ENCODE measurements around the gene CCDC116. TPM values are rescaled to one million over a fixed set of nuclear protein-coding genes. Genes with fewer than 3 reads are reported as not detected.
"Not testable (repeated sequence)": the region's sequence is repeated elsewhere in the genome, so short reads cannot be mapped to it uniquely, and the experiment has no call there.

CCDC116 gene
- total RNA-seq, 6 experiments from 2014 or later: not detected

DNA sequence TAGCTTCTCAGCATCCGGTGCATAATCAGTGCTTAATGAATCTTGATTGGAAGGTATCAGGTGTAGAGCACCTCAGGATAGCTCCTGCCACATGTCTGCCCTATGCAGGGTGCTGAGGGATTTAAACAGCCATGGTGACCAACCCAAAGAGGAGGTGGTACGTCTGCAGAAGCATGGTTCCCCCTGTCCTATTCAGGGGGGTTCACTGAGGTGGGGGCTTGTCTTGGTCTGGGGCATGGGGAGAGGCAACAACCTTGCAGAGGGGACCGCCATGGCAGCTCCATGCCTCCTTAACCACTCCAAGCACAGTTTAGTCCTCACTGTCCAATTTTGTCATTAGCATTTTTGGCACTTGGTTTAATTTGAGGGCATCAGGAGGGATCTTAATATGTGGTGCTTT lies 40.1 kb upstream of the CCDC116 start:
- H3K27ac ChIP-seq: no peak overlapping the region
- H3K9me3 ChIP-seq: no peaks in the 10 kb centered on the region
- WGBS (ENCODE audit: insufficient coverage, low coverage, low lambda C conversion rate, missing lambda C conversion rate): 100% methylated on average over 1 of the region's 3 CpGs
- H3K27me3 ChIP-seq: no peaks in the 10 kb centered on the region
- intact Hi-C loops (cut with DNase I): no loop called here
- ATAC-seq: no peak
- no peak for TF ChIP-seq POLR2A (IDR thresholded peaks at IDR 0.05)
- TF ChIP-seq, protein P1, sequence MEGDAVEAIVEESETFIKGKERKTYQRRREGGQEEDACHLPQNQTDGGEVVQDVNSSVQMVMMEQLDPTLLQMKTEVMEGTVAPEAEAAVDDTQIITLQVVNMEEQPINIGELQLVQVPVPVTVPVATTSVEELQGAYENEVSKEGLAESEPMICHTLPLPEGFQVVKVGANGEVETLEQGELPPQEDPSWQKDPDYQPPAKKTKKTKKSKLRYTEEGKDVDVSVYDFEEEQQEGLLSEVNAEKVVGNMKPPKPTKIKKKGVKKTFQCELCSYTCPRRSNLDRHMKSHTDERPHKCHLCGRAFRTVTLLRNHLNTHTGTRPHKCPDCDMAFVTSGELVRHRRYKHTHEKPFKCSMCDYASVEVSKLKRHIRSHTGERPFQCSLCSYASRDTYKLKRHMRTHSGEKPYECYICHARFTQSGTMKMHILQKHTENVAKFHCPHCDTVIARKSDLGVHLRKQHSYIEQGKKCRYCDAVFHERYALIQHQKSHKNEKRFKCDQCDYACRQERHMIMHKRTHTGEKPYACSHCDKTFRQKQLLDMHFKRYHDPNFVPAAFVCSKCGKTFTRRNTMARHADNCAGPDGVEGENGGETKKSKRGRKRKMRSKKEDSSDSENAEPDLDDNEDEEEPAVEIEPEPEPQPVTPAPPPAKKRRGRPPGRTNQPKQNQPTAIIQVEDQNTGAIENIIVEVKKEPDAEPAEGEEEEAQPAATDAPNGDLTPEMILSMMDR (IDR thresholded peaks at IDR 0.05): no peak
- DNase-seq: no peak
- no peak overlapping the region for H3K4me3 ChIP-seq
- H3K36me3 ChIP-seq: peaks cover 0 to 42% (median 12%) of the 10 kb centered on the region in 4 donors
- H3K4me1 ChIP-seq: no peaks in the 10 kb centered on the region

DNA sequence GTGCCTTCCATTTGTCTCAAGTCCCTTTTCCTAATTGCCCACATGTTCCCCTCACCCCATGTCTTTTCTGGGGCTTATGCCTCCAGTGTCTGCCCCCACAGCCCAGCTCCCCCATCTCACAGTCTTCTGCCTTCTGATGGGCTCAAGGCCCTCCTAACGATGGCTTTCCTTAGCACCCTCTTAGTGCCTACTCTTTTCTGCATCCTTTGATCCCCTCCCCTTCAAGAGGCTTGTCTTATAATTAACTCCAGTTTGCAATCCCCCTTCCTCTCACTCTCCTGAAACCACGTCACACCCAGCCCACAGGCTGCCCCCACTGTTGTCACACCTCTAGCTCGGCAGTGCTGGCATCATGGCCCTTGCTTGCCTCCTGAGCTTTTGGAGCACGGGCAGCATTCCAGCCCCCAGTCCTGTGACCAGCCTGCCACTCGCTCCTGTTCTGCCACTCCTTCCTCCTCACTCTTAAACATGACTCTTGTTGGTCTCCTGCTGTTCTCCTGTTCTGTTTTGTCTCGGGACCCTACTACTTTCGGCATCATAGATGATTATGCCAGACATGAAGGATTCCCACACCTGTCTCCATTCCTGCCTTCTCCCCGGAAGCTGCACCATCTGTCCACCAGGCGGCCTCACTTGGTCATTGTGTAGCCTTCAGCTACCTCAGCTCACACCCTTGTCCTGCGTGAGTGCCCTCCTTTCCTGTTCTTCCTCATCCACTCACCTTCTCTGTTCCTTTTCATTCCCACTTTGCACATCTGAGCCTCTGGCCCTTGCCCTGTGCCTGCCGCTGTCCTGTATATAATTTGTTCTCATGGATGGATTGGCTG lies 38.9 kb upstream of the CCDC116 start:
- DNase-seq (no peak), ATAC-seq (no peak)
- intact Hi-C loops (cut with DNase I): no loop called here
- Histone ChIP-seq H3K4me3 (no peak overlapping the region), H3K27ac (no peak overlapping the region), H3K4me1 (peaks cover 0 to 4% (median 0%) of the 10 kb centered on the region in 4 donors), H3K9me3 (no peaks in the 10 kb centered on the region), H3K27me3 (no peaks in the 10 kb centered on the region), H3K36me3 (peaks cover 0 to 42% (median 12%) of the 10 kb centered on the region in 4 donors)
- no peak for TF ChIP-seq POLR2A (IDR thresholded peaks at IDR 0.05)
- TF ChIP-seq, protein P1 (IDR thresholded peaks at IDR 0.05): no peak
- WGBS (ENCODE audit: insufficient coverage, low coverage, low lambda C conversion rate, missing lambda C conversion rate): 87% methylated on average over 10 of the region's 11 CpGs

GRCh38 chr22:21594865-21595452 lies 37.6 kb upstream of the CCDC116 start:
- TF ChIP-seq POLR2A (IDR thresholded peaks at IDR 0.05): no peak
- TF ChIP-seq, protein P1 (IDR thresholded peaks at IDR 0.05): no peak
- H3K4me3 ChIP-seq: no peak overlapping the region
- H3K9me3 ChIP-seq: no peaks in the 10 kb centered on the region
- no peaks in the 10 kb centered on the region for H3K27me3 ChIP-seq
- 77% methylated on average over 2 of the region's 5 CpGs for WGBS (ENCODE audit: insufficient coverage, low coverage, low lambda C conversion rate, missing lambda C conversion rate)
- H3K4me1 ChIP-seq: peaks cover 0 to 4% (median 0%) of the 10 kb centered on the region in 4 donors
- H3K36me3 ChIP-seq: peaks cover 0 to 42% (median 12%) of the 10 kb centered on the region in 4 donors
- ATAC-seq (no peak), DNase-seq (no peak)
- intact Hi-C loops (cut with DNase I): no loop called here
- no peak overlapping the region for H3K27ac ChIP-seq

GRCh38 chr22:21596356-21597135 lies 36.0 kb upstream of the CCDC116 start:
- H3K9me3 ChIP-seq; H3K4me3 ChIP-seq; H3K27ac ChIP-seq; H3K27me3 ChIP-seq; H3K4me1 ChIP-seq; ATAC-seq; intact Hi-C loops (cut with DNase I); DNase-seq: not testable (repeated sequence)
- peaks cover 0 to 42% (median 14%) of the 10 kb centered on the region in 4 donors for H3K36me3 ChIP-seq
- WGBS (ENCODE audit: insufficient coverage, low coverage, low lambda C conversion rate, missing lambda C conversion rate): 97% methylated on average over 10 of the region's 13 CpGs
